Activated CD8-positive, alpha-beta memory T cell treated with anti-CD3 and anti-CD28 coated beads for 48 hours (primary cell): Measurements from ENCODE around the gene ITGAD.

ENCODE experiments used
- DNase-seq, 3 experiments: peaks; one replicate each; pipeline ENCODE4 v3.0.0-alpha.2; 2020; ENCODE audit warnings: low read depth in 2 of 3, low spot score in 2 of 3

Gene ITGAD

DNA sequence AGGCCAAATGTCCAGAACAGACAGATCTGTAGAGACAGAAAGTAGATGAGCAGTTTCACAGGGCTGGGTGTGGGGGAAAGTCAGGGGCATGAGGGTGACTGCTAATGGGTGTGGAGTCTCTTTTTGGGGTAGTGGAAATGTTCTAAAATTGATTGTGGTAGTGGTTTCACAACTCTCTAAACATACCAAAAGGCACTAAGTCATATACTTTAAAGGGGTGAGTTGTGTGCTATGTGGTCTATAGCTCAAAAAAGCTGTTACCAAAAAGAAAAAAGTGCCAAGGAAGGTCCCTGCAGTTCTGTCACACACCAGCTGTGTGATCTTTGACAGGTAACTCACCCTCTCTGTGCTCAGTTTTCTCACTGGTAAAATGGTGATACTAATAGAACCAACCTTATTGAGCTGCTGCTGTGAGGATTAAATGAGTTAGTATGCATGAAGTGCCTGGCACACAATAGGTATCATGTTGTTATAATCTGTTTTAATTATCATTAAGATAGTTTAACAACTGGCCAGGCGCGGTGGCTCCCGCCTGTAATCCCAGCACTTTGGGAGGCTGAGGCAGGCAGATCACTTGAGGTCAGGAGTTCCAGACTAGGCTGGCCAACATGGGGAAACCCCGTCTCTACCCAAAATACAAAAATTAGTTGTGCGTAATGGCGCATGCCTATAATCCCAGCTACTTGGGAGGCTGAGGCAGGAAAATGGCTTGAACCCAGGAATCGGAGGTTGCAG is 27.8 kb upstream of the ITGAD start:
- no peak for DNase-seq

DNA sequence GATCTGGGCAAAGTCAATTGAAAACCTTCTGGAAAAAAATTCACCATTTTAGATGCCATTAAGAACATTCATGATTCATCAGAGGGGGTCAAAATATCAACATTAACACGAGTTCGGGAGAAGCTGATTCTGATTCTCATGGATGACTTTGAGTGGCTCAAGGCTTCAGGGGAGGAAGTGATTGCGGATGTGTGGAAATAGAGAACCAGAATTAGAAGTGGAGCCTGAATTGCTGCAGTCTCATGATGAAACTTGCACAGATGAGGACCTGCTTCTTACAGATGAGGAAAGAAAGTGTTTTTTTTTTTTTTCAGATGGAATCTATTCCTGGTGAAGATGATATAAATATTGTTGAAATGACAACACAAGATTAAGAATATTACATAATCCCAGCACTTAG is 25.3 kb upstream of the ITGAD start:
- DNase-seq, result no peak

DNA sequence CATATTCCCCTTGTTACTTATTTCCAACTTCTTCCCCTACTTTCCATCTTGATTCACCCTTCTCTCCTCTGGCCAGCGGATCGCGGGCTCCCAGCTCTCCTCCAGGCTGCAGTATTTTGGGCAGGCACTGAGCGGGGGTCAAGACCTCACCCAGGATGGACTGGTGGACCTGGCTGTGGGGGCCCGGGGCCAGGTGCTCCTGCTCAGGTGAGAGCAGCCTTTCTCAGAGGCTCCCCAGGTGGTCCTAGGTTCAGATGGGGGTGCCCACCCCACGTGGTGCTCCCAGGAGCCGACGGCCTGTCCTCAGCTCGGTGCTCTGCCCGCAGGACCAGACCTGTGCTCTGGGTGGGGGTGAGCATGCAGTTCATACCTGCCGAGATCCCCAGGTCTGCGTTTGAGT is 22.1 kb upstream of the ITGAD start:
- DNase-seq, result no peak

DNA sequence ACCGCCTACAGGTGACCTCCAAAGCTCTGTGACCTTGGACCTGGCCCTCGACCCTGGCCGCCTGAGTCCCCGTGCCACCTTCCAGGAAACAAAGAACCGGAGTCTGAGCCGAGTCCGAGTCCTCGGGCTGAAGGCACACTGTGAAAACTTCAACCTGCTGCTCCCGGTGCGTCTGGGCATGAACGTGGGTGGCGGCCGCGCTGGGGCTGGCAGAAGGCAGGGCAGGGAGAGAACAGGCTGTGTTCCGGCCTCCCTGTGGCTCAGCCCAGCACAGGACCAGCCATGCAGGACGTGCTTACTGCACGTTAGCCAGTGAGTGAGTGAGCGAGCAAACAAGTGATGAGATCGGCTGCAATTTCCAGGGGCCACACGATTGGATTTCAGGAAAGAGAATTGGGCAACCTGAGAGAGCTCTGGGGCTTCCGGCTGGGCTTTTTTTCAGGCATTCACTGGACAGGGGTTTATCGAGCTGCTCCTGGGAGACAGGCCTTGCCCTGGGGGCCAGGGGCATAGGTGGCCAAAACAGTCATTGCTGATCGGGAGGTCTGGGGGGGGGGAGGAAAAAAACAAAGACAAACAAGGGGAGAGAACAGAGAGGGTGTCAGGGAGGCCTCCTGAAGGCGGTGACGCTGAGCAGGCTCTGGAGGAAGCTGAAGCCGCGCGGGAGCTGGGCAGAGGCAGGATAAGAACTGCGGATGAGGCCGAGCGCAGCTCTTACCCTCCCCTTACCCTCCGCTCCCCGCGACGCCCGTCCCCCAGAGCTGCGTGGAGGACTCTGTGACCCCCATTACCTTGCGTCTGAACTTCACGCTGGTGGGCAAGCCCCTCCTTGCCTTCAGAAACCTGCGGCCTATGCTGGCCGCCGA is 21.3 kb upstream of the ITGAD start:
- DNase-seq, result no peak

DNA sequence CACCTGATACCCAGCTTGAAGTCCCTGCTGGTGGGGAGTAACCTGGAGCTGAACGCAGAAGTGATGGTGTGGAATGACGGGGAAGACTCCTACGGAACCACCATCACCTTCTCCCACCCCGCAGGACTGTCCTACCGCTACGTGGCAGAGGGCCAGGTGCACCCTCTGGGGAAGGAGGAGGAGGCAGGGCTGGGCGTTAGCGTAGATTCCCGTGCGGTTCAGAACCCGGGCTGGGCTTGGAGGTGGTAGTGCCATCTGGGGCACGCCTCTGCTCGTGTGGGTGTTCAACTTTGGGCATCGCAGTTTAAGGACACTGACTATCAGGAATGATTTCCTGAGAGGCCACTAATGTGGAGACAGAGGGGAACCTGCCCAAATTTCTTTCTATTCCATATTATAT is 19.9 kb upstream of the ITGAD start:
- no peak for DNase-seq

DNA sequence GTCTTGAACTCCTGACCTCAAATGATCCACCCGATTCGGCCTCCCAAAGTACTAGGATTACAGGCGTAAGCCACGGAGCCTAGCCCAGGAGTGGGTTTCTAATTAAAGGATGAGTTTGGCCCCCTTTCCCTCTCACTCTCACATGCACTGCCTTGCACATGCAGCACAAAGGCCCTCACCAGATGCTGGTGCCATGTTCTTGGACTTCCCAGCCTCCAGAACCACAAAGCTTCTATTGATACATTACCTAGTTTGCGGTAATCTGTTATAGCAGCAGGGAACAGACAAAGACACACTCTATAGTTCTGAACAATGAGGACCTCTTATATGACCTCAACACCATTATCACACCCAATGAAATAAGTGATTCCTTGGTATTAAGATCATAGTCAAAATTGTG is 17.9 kb upstream of the ITGAD start:
- DNase-seq, result no peak

DNA sequence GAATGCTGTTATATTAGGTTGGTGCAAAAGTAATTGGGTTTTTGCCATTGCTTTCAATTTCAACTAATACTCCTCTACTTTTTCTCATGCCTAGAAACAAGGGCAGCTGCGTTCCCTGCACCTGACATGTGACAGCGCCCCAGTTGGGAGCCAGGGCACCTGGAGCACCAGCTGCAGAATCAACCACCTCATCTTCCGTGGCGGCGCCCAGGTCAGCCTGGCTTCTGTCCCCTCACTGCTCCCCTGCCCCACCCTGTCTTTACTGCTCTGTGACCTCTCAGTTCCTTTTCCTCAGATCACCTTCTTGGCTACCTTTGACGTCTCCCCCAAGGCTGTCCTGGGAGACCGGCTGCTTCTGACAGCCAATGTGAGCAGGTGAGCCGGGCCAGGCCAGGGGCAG is 16.4 kb upstream of the ITGAD start:
- DNase-seq, result no peak

DNA sequence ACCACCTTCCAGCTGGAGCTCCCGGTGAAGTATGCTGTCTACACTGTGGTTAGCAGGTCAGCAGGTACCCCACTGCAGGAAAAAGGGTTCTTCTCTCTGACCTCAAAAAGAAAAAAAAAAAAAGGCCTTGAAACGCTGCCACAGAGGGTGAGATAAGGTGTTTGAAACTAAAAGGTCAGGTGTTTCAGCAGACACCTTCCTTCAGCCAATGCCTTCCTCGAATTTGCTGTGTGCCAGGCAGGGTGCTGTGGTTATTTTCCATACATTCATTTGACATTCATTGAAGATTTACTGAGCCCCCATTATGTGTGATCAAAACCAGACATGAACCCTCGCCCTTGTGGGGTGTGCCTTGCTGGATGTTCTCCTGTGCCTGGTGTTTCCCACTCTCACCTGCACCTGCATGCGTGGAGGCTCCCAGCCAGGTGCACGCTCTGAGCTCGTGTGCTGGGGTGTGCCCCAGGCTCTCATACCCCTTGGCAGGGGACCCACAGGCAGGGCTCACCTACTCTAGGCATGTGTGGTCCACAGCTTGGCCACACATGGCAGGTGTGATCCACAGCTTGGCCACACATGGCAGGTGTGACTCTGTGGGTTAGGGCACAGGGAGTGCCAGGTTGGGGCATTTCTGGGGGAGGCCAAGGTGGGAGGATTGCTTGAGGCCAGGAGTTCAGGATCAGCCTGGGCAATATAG is 15.8 kb upstream of the ITGAD start:
- DNase-seq, result no peak

DNA sequence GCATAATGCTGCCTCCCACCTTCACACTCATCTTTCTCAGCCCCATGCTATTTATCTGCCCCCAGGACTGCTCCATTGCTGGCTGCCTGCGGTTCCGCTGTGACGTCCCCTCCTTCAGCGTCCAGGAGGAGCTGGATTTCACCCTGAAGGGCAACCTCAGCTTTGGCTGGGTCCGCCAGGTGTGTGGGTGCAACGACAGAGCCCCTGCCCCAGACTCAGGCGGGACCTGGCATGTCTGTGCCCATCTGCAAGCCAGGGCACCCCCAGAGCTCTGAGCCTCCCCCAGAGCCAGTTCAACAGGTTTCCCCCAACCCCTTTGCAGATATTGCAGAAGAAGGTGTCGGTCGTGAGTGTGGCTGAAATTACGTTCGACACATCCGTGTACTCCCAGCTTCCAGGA is 12.9 kb upstream of the ITGAD start:
- no peak for DNase-seq

DNA sequence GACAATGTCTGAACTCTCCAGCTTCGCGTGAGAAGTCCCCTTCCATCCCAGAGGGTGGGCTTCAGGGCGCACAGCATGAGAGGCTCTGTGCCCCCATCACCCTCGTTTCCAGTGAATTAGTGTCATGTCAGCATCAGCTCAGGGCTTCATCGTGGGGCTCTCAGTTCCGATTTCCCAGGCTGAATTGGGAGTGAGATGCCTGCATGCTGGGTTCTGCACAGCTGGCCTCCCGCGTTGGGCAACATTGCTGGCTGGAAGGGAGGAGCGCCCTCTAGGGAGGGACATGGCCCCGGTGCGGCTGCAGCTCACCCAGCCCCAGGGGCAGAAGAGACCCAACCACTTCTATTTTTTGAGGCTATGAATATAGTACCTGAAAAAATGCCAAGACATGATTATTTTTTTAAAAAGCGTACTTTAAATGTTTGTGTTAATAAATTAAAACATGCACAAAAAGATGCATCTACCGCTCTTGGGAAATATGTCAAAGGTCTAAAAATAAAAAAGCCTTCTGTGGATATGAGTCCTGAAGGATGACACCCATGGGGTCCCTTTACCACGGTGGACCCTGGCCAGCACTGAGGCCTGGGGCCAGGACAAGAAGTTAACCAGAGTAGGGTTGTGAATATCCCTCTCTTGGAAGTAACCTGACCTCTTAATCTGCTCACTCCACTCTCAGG is 10.5 kb upstream of the ITGAD start:
- DNase-seq, result peak; percentile 26 to 52 (median 32)

DNA sequence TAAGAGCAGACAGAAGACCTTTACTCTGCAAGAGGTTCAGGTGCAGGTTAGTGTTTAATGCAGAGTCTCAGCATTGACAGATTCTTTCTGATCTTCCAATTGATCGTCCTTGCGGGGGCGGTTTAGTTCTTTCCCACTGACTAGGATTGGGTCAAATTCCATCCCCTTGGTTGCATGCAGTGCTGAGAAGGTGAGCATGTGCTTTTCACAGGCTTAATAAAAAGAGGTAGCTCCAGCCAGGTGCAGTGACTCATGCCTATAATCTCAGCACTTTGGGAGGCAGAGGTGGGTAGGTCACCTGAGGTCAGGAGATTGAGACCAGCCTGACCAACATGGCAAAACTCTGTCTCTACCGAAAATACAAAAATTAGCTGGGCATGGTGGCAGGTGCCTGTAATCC is 7.5 kb upstream of the ITGAD start:
- no peak for DNase-seq

DNA sequence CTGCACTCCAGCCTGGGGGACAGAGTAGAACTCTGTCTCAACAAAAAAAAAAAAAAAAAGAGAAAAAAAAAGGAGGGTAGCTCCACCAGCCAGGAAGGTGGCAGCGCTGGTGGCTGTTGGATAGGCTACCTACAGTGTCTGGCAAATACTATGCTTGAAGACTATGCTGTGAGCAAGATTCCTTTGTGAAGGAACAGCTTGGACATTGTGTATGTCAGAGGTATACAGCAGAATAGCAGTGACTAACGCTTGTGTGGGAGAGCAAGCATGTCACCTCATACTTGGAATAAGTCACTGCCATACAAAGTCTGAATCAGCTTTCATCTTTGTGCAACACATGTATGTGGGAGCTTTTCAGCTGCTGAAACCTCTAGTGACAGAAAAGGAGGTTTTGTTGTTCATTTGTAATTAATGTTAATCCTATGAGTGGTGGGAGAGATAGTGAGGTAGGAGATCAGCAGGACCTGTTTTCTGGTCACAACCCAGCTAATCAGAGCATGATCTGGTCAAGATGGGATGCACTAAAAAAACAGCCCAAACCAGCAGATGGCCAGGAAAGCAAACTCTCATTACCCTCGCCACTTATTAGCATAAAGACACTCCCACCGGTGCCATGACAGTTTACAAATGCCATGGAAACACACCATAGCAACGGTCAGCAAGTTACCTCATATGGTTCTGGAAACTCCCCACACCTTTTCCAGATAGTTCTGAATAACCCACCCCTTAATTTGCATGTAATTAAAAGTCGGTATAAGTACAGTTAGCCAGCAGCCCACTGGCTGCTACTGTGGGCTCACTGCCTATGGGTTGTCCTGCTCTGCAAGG is 6.8 kb upstream of the ITGAD start:
- DNase-seq, result no peak

DNA sequence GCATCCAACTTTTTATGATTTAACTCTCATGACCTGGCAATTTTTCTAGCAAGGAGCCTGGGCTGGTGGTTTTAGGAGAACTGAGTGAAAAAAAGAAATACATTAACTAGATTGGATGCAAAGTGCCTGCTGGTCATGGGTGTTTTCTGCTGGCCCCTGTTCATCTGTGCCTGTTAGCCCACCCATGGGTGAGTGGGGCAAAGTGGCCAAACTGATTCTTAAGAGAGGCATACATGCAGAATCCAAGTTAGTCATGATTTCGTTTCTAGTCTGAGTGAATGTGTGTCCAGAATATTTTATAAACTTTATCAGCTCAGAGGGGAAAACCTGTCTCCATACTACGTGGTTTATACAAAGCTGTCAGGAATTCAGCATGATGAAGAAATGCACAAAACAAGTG is 4.6 kb upstream of the ITGAD start:
- DNase-seq, result no peak

DNA sequence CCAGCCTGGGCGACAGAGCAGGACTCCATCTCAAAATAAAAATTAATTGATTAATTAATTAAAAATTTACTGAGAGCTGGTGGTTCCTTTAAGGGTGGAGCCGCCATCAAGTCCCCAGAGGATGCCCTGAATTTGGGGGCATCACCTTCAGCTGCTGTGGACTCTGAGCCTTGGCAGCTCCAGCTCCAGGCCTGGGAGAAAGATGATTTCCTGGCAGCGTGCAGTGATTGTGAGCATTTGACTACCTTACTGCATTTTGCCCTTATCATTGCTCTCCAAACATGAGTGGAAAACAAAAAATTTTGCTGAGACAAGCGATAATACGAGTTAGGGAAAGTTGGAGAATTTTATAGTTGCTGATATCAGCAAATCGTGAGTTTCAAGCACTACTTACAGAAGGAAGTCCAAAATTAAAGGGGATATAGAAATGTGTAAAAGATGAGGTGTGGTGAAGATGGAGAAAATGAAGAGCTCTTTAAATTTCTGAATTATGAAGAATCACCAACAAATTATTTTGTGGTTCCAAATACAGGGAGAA is 2.6 kb upstream of the ITGAD start:
- DNase-seq, result no peak

DNA sequence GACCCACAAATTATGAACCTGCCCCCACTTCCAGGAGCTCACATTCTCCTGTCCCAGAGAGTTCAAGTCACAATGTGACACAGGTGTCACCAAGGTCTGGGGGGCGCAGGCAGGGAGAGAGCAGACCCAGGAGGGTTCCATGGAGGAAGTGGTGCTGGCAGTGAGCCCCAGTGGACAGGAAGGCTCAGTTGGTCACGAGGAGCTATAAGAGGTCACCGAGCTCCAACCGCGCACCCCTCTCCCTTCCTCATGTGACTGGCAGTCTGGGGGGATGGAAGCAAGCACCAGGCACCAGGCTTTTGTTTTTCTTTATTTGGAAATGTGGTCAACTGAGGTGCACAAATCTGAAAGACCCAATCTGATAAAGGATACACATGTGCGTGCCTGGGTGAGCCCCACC is 2.5 kb downstream of the ITGAD start:
- DNase-seq, result no peak

DNA sequence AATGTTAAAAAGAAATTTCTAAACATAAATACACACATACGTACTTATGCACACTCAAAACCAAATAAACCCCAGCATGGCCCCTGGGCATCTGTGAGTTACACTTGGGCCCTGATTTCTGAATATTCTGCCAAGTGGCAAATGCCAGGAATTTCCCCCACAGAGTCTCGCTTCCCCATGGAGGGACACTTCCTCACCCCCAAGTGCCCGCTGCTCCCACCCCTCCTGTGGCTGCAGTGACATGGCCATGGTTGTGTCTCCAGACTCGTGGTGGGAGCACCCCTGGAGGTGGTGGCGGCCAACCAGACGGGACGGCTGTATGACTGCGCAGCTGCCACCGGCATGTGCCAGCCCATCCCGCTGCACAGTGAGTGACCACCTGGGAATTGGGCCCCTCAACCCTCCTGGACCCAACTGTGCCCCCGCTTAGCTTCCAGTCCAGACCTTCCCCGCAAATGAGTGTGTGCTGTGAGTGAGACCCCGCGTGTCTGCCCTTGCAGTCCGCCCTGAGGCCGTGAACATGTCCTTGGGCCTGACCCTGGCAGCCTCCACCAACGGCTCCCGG is 4.0 kb downstream of the ITGAD start:
- no peak for DNase-seq

DNA sequence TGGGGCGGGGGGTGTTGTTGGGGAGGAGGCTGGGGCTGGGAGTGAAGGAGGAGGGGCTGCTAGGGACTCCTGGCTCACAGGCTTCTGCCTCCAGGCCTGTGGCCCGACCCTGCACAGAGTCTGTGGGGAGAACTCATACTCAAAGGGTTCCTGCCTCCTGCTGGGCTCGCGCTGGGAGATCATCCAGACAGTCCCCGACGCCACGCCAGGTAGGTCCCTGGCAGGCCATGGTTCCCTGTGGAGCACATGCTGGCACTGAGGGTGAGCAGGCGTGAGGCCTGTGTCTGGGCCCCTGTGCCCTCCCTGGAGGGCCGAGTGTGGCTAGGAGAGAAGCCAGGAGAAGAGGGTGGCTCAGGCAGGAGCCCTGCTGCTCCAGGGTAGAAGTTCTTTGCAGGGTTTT is 4.6 kb downstream of the ITGAD start:
- no peak for DNase-seq

DNA sequence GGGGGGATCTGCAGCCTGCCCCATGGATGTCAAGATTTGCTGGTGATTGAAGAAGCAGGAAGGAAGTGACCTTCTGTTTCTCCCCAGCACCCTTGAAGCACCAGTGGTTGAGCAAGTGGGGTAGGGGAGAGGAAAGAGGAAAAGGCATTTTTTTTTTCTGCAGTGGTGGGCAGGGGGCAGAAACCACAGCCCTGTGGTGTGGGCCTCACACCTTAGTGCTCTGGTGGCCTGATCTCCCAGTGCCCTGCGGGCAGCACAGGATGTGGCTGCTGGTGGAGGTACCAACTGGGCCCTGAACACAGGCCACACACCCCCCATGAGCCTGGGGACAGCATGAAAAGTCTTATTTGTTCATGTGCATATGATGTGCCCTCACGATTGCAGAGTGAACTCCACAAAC is 7.1 kb downstream of the ITGAD start:
- DNase-seq, result no peak

DNA sequence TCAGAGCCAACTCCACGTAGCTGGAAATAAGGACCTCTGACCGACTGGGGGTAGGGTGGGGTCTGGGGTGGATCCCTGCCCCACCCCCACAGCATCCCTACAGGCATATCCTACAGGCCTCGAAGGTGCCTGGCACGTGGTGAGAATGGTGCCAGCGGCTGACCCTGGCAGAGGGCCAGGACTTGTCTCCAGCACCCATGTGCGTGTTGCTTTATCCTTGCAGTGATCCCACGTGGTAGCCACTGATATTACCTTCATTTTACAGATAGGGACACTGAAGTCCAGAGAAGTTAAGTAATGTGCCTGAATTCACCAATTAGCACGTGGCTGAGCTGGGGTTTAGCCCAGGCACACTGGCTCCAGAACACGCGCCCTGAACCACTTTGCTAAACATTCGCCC is 8.3 kb downstream of the ITGAD start:
- no peak for DNase-seq

DNA sequence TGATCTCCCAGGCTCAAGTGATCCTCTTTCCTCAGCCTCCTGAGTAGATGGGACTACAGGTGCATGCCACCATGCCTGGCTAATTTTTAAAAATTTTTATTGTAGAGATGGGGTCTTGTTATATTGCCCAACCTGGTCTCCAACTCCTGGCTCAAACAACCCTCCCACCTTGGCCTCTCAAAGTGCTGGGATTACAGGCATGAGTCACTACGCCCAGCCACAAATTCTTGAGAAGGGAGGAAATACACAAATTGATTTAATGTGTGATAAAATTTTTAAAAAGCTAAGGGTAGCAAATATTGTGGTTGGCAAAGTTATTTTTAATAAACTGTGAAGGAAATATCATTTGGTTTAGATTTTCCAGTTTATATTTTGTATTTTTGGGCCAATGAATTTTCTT is 9.6 kb downstream of the ITGAD start:
- no peak for DNase-seq
